Activated B cell treated with CpG ODN at 0.5 μM for 24 hours (primary cell): ENCODE data around the gene CNIH3. TPM values are rescaled to one million over a fixed set of nuclear protein-coding genes. Genes with fewer than 3 reads are reported as not detected.

Source experiments
- ATAC-seq: fragments of 200-7000 bp; cut with Tn5 transposase; one replicate; pipeline ENCODE4 v1.10.0; 2021; ENCODE audit warnings: low read depth, mild to moderate bottlenecking, moderate library complexity
- CTCF ChIA-PET: fragments of 350-600 bp; sonication (Branson Sonifier 250); formaldehyde crosslinking; loops from one replicate; lab custom pipeline; 2021; ENCODE audit warnings: antibody characterized with exemption; lab: Charles Lee
- POLR2A ChIA-PET: fragments of 350-600 bp; sonication (Branson Sonifier 250); formaldehyde crosslinking; loops from one replicate; lab custom pipeline; 2021; ENCODE audit warnings: antibody characterized with exemption; lab: Charles Lee
- DNase-seq: peaks from one replicate; pipeline ENCODE4 v3.0.0; 2022
- H3K27ac Mint-ChIP-seq: one replicate; pipeline ENCODE4 v1.8.0; 2020; ENCODE audit warnings: mixed read lengths
- H3K27me3 Mint-ChIP-seq: one replicate; pipeline ENCODE4 v1.8.0; 2021; ENCODE audit warnings: mixed read lengths
- H3K36me3 Mint-ChIP-seq: one replicate; pipeline ENCODE4 v1.8.0; 2021; ENCODE audit warnings: low read depth, mixed read lengths
- H3K4me1 Mint-ChIP-seq: one replicate; pipeline ENCODE4 v1.8.0; 2021; ENCODE audit warnings: mixed read lengths
- H3K4me3 Mint-ChIP-seq: one replicate; pipeline ENCODE4 v1.8.0; 2020; ENCODE audit warnings: mild to moderate bottlenecking, mixed read lengths
- H3K9me3 Mint-ChIP-seq: one replicate; pipeline ENCODE4 v1.8.0; 2020; ENCODE audit warnings: mixed read lengths
- intact Hi-C: fragments of 100-400 bp; cut with micrococcal nuclease; formaldehyde crosslinking; loops from one replicate; pipeline ENCODE4 v1.15.1; 2024
- total RNA-seq: library from RNA; stranded (reverse); gene quantifications from 2 replicates; pipeline ENCODE4 v1.2.3, GENCODE V29; 2022
- TF ChIP-seq, protein P1 (sequence below): fragments of 200-600 bp; IDR thresholded peaks from one replicate; pipeline ENCODE4 v1.8.0; 2022; ENCODE audit warnings: antibody characterized with exemption, mild to moderate bottlenecking

Gene CNIH3
- total RNA-seq, 1 donor from 2014 or later: 1.8 TPM

DNA sequence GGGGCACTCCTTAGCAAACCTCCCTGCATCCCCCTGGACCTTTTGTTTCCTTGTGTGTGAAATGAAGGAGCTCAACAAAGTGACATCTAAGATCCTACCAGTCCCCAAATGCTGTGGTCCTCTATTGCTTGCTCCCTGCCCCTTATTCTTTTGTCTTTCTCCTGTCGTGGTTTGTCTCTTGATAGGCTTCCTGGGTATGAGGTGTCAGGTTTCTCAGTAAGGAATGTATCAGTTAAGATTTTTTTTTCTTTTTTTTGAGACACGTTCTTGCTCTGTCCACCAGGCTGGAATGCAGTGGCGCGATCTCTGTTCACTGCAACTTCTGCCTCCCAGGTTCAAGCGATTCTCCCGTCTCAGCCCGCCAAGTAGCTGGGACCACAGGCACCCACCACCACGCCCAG, 16.8 kb downstream of the CNIH3 start:
- ChIA-PET POLR2A (no interaction called here), CTCF (no interaction called here)
- Mint-ChIP-seq H3K4me3 (no peak overlapping the region), H3K27me3 (peaks cover 10% of the 10 kb centered on the region), H3K9me3 (no peaks in the 10 kb centered on the region), H3K27ac (no peak overlapping the region), H3K4me1 (no peaks in the 10 kb centered on the region), H3K36me3 (no peaks in the 10 kb centered on the region)
- no peak for ATAC-seq
- intact Hi-C loops: no loop called here
- no peak for DNase-seq
- TF ChIP-seq, protein P1, sequence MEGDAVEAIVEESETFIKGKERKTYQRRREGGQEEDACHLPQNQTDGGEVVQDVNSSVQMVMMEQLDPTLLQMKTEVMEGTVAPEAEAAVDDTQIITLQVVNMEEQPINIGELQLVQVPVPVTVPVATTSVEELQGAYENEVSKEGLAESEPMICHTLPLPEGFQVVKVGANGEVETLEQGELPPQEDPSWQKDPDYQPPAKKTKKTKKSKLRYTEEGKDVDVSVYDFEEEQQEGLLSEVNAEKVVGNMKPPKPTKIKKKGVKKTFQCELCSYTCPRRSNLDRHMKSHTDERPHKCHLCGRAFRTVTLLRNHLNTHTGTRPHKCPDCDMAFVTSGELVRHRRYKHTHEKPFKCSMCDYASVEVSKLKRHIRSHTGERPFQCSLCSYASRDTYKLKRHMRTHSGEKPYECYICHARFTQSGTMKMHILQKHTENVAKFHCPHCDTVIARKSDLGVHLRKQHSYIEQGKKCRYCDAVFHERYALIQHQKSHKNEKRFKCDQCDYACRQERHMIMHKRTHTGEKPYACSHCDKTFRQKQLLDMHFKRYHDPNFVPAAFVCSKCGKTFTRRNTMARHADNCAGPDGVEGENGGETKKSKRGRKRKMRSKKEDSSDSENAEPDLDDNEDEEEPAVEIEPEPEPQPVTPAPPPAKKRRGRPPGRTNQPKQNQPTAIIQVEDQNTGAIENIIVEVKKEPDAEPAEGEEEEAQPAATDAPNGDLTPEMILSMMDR: no peak

DNA sequence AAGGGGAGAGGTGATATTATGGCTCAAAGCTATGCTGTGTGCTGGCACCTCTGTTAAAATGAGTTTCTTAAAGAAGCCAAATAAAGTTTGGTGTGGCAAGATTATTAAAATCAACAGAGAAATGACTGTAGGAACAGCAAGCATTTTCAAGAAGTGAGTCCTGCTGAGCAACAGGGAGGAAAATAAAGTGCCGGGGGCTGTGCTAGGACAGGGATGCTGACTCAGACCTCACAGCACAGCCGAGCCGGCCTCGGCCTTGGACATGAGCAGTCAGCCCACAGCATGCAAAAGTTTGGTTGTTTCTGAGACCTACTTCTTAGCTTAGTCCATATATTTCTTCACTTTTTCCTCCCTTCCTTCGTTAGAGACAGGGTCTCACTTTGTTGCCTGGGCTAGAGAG, 19.2 kb downstream of the CNIH3 start:
- Mint-ChIP-seq H3K27ac (no peak overlapping the region), H3K4me3 (no peak overlapping the region), H3K27me3 (peaks cover 12% of the 10 kb centered on the region), H3K9me3 (no peaks in the 10 kb centered on the region), H3K36me3 (no peaks in the 10 kb centered on the region), H3K4me1 (no peaks in the 10 kb centered on the region)
- ChIA-PET CTCF (no interaction called here), POLR2A (no interaction called here)
- intact Hi-C loops: no loop called here
- DNase-seq: no peak
- TF ChIP-seq, protein P1: no peak
- ATAC-seq: no peak

DNA sequence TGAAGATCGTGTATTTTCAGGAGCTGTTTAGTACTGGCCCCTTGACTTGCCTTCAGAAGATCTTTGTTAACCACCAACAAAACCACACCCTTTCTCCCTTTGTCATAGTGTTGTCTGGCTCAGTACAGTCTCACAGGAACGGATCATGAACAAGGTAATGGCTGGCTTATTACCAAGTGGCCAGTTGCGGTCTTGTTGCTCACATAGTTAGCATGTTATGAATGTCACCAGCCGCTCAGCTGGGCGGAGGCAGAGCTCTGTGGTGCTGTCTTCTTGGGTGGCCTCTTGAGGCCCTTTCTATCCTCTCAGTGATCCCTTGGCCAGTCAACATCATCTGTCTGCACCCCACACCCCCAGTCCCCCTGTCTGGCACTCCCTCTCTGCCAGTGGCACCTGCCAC, 21.4 kb downstream of the CNIH3 start:
- H3K27me3 Mint-ChIP-seq: peaks cover 14% of the 10 kb centered on the region
- ATAC-seq (no peak), DNase-seq (no peak)
- ChIA-PET POLR2A (no interaction called here), CTCF (no interaction called here)
- H3K4me3 Mint-ChIP-seq: no peak overlapping the region
- no peak overlapping the region for H3K27ac Mint-ChIP-seq
- intact Hi-C loops: no loop called here
- TF ChIP-seq, protein P1: no peak
- no peaks in the 10 kb centered on the region for H3K4me1 Mint-ChIP-seq
- H3K36me3 Mint-ChIP-seq: no peaks in the 10 kb centered on the region
- H3K9me3 Mint-ChIP-seq: no peaks in the 10 kb centered on the region

DNA sequence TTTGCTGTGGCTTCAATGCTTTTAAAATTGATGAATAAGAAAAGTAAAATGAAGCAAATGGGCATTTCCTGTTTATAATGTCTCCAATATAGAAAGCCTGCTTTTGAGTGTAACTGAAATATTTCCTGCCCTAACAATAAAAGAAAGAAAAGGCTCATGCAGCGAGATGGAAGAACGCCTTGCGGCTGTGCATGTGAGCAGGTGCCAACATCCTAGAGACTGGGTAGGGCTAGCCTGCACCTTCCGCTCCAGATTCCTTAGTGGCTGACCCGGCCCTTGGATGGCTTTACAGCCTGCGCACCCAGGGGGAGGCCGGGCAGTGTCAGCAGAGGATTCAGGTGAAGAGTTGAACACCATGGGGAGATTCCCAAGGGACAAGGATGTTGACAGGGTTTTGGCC, 21.8 kb downstream of the CNIH3 start:
- DNase-seq (no peak), ATAC-seq (no peak)
- CTCF ChIA-PET: no interaction called here
- H3K27ac Mint-ChIP-seq: no peak overlapping the region
- H3K4me3 Mint-ChIP-seq: no peak overlapping the region
- H3K36me3 Mint-ChIP-seq: no peaks in the 10 kb centered on the region
- no peaks in the 10 kb centered on the region for H3K4me1 Mint-ChIP-seq
- intact Hi-C loops: no loop called here
- POLR2A ChIA-PET: no interaction called here
- no peaks in the 10 kb centered on the region for H3K9me3 Mint-ChIP-seq
- H3K27me3 Mint-ChIP-seq: peaks cover 14% of the 10 kb centered on the region
- TF ChIP-seq, protein P1: no peak

DNA sequence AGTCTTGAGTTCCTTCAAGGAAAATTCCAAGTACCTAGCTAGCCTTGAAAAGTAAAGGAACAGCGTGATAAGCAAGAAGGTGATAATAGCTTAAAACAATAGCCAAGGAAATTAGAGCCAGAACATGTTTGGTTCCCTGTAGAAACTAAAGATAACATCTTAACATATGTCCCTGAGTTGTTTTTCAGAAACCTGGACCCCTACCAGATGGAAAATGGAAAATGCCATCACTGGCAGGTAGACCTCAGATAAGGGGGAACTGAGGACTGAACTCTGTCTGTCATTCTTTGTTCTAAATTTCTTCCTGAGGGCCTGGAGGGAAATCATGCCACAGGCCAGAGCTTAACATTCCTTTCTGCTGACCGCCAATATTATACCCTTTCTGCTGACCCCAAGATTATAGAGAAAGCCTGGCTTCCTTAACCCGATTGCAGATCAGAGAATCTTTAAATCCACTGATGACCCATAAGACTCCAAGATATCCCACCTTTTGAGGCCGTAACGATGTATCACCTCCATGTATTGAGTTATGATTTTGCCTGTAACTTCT, 23.4 kb downstream of the CNIH3 start:
- Mint-ChIP-seq H3K36me3 (no peaks in the 10 kb centered on the region), H3K4me3 (no peak overlapping the region), H3K27ac (no peak overlapping the region), H3K4me1 (no peaks in the 10 kb centered on the region), H3K27me3 (peaks cover 12% of the 10 kb centered on the region), H3K9me3 (no peaks in the 10 kb centered on the region)
- ChIA-PET POLR2A (no interaction called here), CTCF (no interaction called here)
- TF ChIP-seq, protein P1: no peak
- intact Hi-C loops: no loop called here
- DNase-seq (no peak), ATAC-seq (no peak)
